PC-3 (cell line): Measurements from ENCODE around the gene RHOBTB1. TPM values are rescaled to one million over a fixed set of nuclear protein-coding genes. Genes with fewer than 3 reads are reported as not detected.

ENCODE experiments used
- ATAC-seq: fragments of 200-7000 bp; cut with Tn5 transposase; 2 replicates; pipeline ENCODE4 v1.9.1; 2020; ENCODE audit warnings: mild to moderate bottlenecking, moderate library complexity
- BruUV-seq: library from RNA; stranded (reverse); fragments of 400-500 nt; replicated peaks from 2 replicates; lab custom pipeline; 2021; lab: Mats Ljungman, UMichigan
- CTCF ChIA-PET: fragments of 300-600 bp; sonication (Branson Sonifier 250); formaldehyde crosslinking; loops from one replicate; lab custom pipeline; 2022; ENCODE audit warnings: antibody characterized with exemption; lab: Charles Lee
- POLR2A ChIA-PET: fragments of 300-600 bp; sonication (Branson Sonifier 250); formaldehyde crosslinking; loops from one replicate; lab custom pipeline; 2022; ENCODE audit warnings: antibody characterized with exemption; ENCODE audit not compliant: unreplicated experiment; lab: Charles Lee
- DNase-seq: peaks from one replicate; pipeline ENCODE4 v3.0.0-alpha.2; 2015
- H2AFZ ChIP-seq: fragments of 300-600 bp; sonication (generic); 2 replicates; pipeline ENCODE4 v1.6.0; 2016; ENCODE audit warnings: antibody characterized with exemption, low read length
- H3F3A ChIP-seq: fragments of 300-600 bp; sonication (generic); one replicate; pipeline ENCODE4 v1.6.0; 2017; ENCODE audit warnings: antibody characterized with exemption, low read length, control low read depth, mild to moderate bottlenecking; ENCODE audit not compliant: unreplicated experiment
- H3K27ac ChIP-seq: fragments of 300-600 bp; sonication (generic); 2 replicates; pipeline ENCODE4 v1.5.1; 2016; ENCODE audit warnings: mild to moderate bottlenecking, low read length
- H3K27me3 ChIP-seq: fragments of 300-600 bp; sonication (generic); 2 replicates; pipeline ENCODE4 v1.6.1; 2016; ENCODE audit warnings: low read length, mixed read lengths
- H3K36me3 ChIP-seq: fragments of 300-600 bp; sonication (generic); 2 replicates; pipeline ENCODE4 v1.6.1; 2016; ENCODE audit warnings: low read depth, mixed run types, low read length, mixed read lengths
- H3K4me1 ChIP-seq: fragments of 300-600 bp; sonication (generic); 2 replicates; pipeline ENCODE4 v1.5.1; 2016; ENCODE audit warnings: low read length; ENCODE audit not compliant: insufficient read depth
- H3K4me2 ChIP-seq: fragments of 300-600 bp; sonication (generic); 2 replicates; pipeline ENCODE4 v1.6.0; 2016; ENCODE audit warnings: low read length
- H3K4me3 ChIP-seq: fragments of 300-600 bp; sonication (generic); 2 replicates; pipeline ENCODE4 v1.5.1; 2016; ENCODE audit warnings: mild to moderate bottlenecking, low read length, mixed read lengths
- H3K79me2 ChIP-seq: fragments of 300-600 bp; sonication (generic); 2 replicates; pipeline ENCODE4 v1.6.1; 2017; ENCODE audit warnings: low read length, mixed read lengths
- H3K9ac ChIP-seq: fragments of 300-600 bp; sonication (generic); 2 replicates; pipeline ENCODE4 v1.6.0; 2016; ENCODE audit warnings: mild to moderate bottlenecking, low read length
- H3K9me2 ChIP-seq: fragments of 300-600 bp; sonication (generic); replicated peaks from 2 replicates; pipeline ENCODE4 v1.6.1; 2016; ENCODE audit warnings: mixed run types, low read length, mixed read lengths
- H3K9me3 ChIP-seq: fragments of 300-600 bp; sonication (generic); 2 replicates; pipeline ENCODE4 v1.6.1; 2016; ENCODE audit warnings: low read length, mixed read lengths
- H4K20me1 ChIP-seq: fragments of 300-600 bp; sonication (generic); 2 replicates; pipeline ENCODE4 v1.6.1; 2016; ENCODE audit warnings: low read length, mixed read lengths
- CTCF ChIP-seq: fragments of 300-600 bp; sonication (generic); conservative IDR thresholded peaks from 2 replicates; pipeline ENCODE4 v1.5.1; 2017; ENCODE audit warnings: antibody characterized with exemption, low read depth, mild to moderate bottlenecking, low read length
- EZH2 ChIP-seq: fragments of 300-600 bp; sonication (generic); IDR thresholded peaks from one replicate; pipeline ENCODE4 v1.6.1; 2017; ENCODE audit warnings: antibody characterized with exemption, mild to moderate bottlenecking, low read length; ENCODE audit not compliant: unreplicated experiment
- EZH2phosphoT487 ChIP-seq: fragments of 300-600 bp; sonication (generic); IDR thresholded peaks from 2 replicates; pipeline ENCODE4 v1.6.1; 2018; ENCODE audit warnings: mild to moderate bottlenecking, antibody characterized with exemption, low read length, borderline replicate concordance
- intact Hi-C: fragments of 100-400 bp; cut with micrococcal nuclease; formaldehyde crosslinking; loops from 2 replicates; pipeline ENCODE4 v1.9.0; 2023
- total RNA-seq: library from RNA; depleted of rRNA; stranded (reverse); fragments of >200 nt; gene quantifications from 2 replicates; pipeline ENCODE4 v1.2.3, GENCODE V29; 2014

Gene RHOBTB1
- total RNA-seq, 1 experiment from 2014 or later = 6.7 TPM

GRCh38 chr10:60921633-60922032, 22.4 kb downstream of the RHOBTB1 start:
- POLR2A ChIA-PET = no interaction called here
- no peak overlapping the region for H2AFZ ChIP-seq
- intact Hi-C loops = no loop called here
- ATAC-seq (peak; percentile 13; the same call in 1 of the 2 replicates), DNase-seq (no peak)
- H3K4me1 ChIP-seq = no peaks in the 10 kb centered on the region
- CTCF ChIA-PET = no interaction called here
- no peaks in the 10 kb centered on the region for H3K27me3 ChIP-seq
- no peaks in the 10 kb centered on the region for H3K79me2 ChIP-seq
- BruUV-seq = no TSS peak
- no peaks in the 10 kb centered on the region for H3K9me3 ChIP-seq
- no peak overlapping the region for H3K4me2 ChIP-seq
- TF ChIP-seq EZH2 (no peak), EZH2phosphoT487 (no peak), CTCF (no peak)
- H4K20me1 ChIP-seq = no peaks in the 10 kb centered on the region
- H3K9ac ChIP-seq = no peak overlapping the region
- no peaks in the 10 kb centered on the region for H3K9me2 ChIP-seq
- no peaks in the 10 kb centered on the region for H3F3A ChIP-seq
- no peak overlapping the region for H3K4me3 ChIP-seq
- no peak overlapping the region for H3K27ac ChIP-seq
- no peaks in the 10 kb centered on the region for H3K36me3 ChIP-seq

DNA sequence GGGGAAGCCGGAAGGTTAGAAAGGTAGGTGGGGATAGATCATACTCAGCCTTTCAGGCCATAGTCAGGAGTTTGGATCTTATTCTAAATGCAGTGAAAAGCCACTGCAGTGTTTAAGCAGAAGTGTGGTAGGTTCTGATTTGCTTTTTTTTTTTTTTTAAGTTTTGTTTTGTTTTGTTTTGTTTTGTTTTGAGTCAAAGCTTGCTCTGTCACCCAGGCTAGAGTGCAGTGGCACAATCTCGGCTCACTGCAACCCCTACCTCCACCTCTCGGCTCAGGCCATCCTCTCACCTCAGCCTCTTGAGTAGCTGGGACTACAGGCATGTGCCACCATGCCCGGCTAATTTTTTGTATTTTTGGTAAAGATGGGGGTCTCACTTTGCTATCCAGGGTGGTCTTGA, 23.5 kb downstream of the RHOBTB1 start:
- intact Hi-C loops = no loop called here
- Histone ChIP-seq H3K9me2 (no peaks in the 10 kb centered on the region), H3K27ac (no peak overlapping the region), H4K20me1 (no peaks in the 10 kb centered on the region), H3K9me3 (no peaks in the 10 kb centered on the region), H3K36me3 (no peaks in the 10 kb centered on the region), H3K9ac (no peak overlapping the region), H3K27me3 (no peaks in the 10 kb centered on the region), H3F3A (no peaks in the 10 kb centered on the region), H2AFZ (no peak overlapping the region), H3K4me1 (no peaks in the 10 kb centered on the region), H3K79me2 (no peaks in the 10 kb centered on the region), H3K4me2 (no peak overlapping the region), H3K4me3 (no peak overlapping the region)
- CTCF ChIA-PET = no interaction called here
- DNase-seq = no peak
- ATAC-seq = no peak
- TF ChIP-seq CTCF = no peak
- TF ChIP-seq EZH2 = no peak
- TF ChIP-seq EZH2phosphoT487 = no peak
- no TSS peak for BruUV-seq
- POLR2A ChIA-PET = no interaction called here

DNA sequence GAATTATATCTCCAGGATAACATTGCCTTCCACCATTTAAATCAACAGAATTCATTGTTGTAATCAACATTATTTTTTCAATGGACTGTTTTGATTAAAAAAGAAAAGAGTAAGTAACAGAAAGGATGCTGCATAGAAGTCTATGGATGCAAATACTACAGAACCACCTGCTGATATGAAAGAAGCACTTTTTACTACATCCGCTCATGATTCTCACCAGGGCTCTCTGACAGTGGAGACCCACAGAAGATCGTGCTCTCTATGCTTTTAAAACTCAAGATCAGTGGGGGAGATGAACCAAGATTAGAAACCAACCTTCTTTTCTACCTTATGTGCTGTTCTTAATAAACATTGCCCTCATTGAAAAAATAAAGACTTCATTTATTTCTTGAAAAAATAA, 24.4 kb downstream of the RHOBTB1 start:
- peaks cover 3% of the 10 kb centered on the region for H3K4me1 ChIP-seq
- H3K9ac ChIP-seq = no peak overlapping the region
- H3K4me3 ChIP-seq = no peak overlapping the region
- H3F3A ChIP-seq = no peaks in the 10 kb centered on the region
- H2AFZ ChIP-seq = no peak overlapping the region
- ATAC-seq (no peak), DNase-seq (no peak)
- no TSS peak for BruUV-seq
- H3K79me2 ChIP-seq = no peaks in the 10 kb centered on the region
- no peak overlapping the region for H3K4me2 ChIP-seq
- H3K27me3 ChIP-seq = no peaks in the 10 kb centered on the region
- no peak for TF ChIP-seq CTCF
- TF ChIP-seq EZH2phosphoT487 = no peak
- TF ChIP-seq EZH2 = no peak
- no peak overlapping the region for H3K27ac ChIP-seq
- CTCF ChIA-PET = no interaction called here
- H4K20me1 ChIP-seq = no peaks in the 10 kb centered on the region
- no peaks in the 10 kb centered on the region for H3K36me3 ChIP-seq
- no peaks in the 10 kb centered on the region for H3K9me3 ChIP-seq
- intact Hi-C loops = no loop called here
- POLR2A ChIA-PET = no interaction called here
- no peaks in the 10 kb centered on the region for H3K9me2 ChIP-seq
